ENCODE data around the gene FAM117B. TPM values are rescaled to one million over a fixed set of nuclear protein-coding genes. Genes with fewer than 3 reads are reported as not detected.

FAM117B gene
- total and polyA plus RNA-seq, 2 of the 8 experiments (the other 6 are each of a cell fraction or from before 2014, with no cell fraction given), result 3.9 to 22.6 TPM

DNA sequence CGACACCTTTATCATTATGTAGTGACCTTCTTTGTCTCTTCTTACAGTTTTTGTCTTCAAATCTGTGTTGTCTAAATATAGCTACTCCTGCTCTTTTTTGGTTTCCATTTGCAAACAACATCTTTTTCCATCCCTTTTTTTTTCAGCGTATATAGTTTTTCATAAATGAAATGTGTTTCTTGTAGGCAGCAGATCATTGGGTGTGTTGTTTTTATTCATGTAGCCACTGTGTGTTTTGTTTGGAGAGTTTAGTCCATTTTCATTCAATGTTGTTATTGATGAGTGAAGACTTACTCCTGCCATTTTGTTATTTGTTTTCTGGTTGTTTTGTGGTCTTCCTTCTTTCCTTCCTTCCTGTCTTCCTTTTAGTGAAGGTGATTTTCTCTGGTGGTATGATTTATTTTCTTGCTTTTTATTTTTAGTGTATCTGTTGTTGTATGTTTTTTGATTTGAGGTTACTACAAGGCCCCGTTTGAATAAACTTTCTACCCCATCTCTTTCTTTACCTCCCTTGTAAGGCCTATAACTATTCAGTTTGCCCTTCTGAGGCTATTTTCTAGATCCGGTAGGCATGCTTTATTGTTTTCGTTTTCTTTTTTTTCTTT, 81.4 kb downstream of the FAM117B start:
- H2BK5ac ChIP-seq (ENCODE audit: low read depth, low read length), result no peak overlapping the region
- no peaks in the 10 kb centered on the region; the same call in 1 of the 2 replicates for H3K79me1 ChIP-seq (ENCODE audit: low read depth, low read length)
- no peak overlapping the region for H4K5ac ChIP-seq (ENCODE audit: insufficient read length, low read depth, low read length)
- H2BK15ac ChIP-seq (ENCODE audit: low read length), result no peak overlapping the region
- no peaks in the 10 kb centered on the region for H3K27me3 ChIP-seq (replicated peaks in 1 of 4; ENCODE audit: control insufficient read depth in 3 of 4, extremely low read depth in 1 of 4, insufficient read depth in 3 of 4, low read length in 3 of 4)
- H3K23me2 ChIP-seq (ENCODE audit: low read depth, low read length), result no peaks in the 10 kb centered on the region
- FAIRE-seq (no peak), DNase-seq (ENCODE audit: low read depth in 1 of 2, low spot score in 2 of 2) (no peak)
- H3K23ac ChIP-seq (ENCODE audit: insufficient read length), result no peak overlapping the region
- H3K14ac ChIP-seq (ENCODE audit: insufficient read length), result no peak overlapping the region
- H2BK120ac ChIP-seq (replicated peaks; ENCODE audit: low read depth, low read length), result no peak overlapping the region
- H3K18ac ChIP-seq (ENCODE audit: extremely low read depth, low read length), result no peak overlapping the region
- no peak overlapping the region for H3K56ac ChIP-seq (replicated peaks; ENCODE audit: insufficient read length, low read depth, low read length)
- H3K79me2 ChIP-seq (ENCODE audit: control insufficient read depth in 1 of 2, insufficient read depth in 2 of 2, low read length in 2 of 2), result peaks cover 5 to 54% of the 10 kb centered on the region in 2 experiments
- peaks cover 4 to 10% of the 10 kb centered on the region in 2 experiments; a peak in 1 of 4 replicates for H3K9me3 ChIP-seq (ENCODE audit: insufficient read depth in 2 of 2, low read depth in 1 of 2, low read length in 1 of 2)
- no peak overlapping the region for H2BK12ac ChIP-seq (ENCODE audit: low read depth, low read length)
- WGBS, 2 experiments (ENCODE audit: extremely low coverage in 1 of 2, insufficient coverage in 1 of 2, insufficient read length in 1 of 2, insufficient replicate concordance in 2 of 2, low coverage in 1 of 2, low lambda C conversion rate in 2 of 2, missing lambda C conversion rate in 1 of 2), result 91% methylated on average over 5 of the region's 5 CpGs; no CpG with 5 or more reads in 1 of the 2 experiments
- no peak overlapping the region for H2AFZ ChIP-seq (ENCODE audit: low read length)
- H4K20me1 ChIP-seq (replicated peaks in 1 of 2; ENCODE audit: control insufficient read depth in 1 of 2, insufficient read depth in 2 of 2, low read length in 2 of 2), result no peaks in the 10 kb centered on the region
- POLR2A ChIA-PET (ENCODE audit: partially characterized antibody), result no interaction called here
- no peaks in the 10 kb centered on the region for H3K4me1 ChIP-seq (replicated peaks in 1 of 4; ENCODE audit: control insufficient read depth in 3 of 4, insufficient read depth in 4 of 4, low read length in 3 of 4)
- H2AK5ac ChIP-seq (ENCODE audit: low read depth, low read length), result no peak overlapping the region
- H3K9ac ChIP-seq (replicated peaks in 1 of 4; ENCODE audit: extremely low read depth in 1 of 4, low read depth in 3 of 4, low read length in 3 of 4), result no peak overlapping the region
- H3K4me3 ChIP-seq (ENCODE audit: extremely low read depth in 1 of 4, insufficient read depth in 2 of 4, low read depth in 3 of 4, low read length in 4 of 4), result no peak overlapping the region
- H4K8ac ChIP-seq (ENCODE audit: extremely low read depth, insufficient read depth, low read length), result no peak overlapping the region
- H3K4me2 ChIP-seq (ENCODE audit: insufficient read depth in 1 of 2, low read depth in 2 of 2, low read length in 2 of 2), result no peak overlapping the region
- no peak overlapping the region for H4K91ac ChIP-seq (replicated peaks; ENCODE audit: insufficient read length, low read length)
- H3K36me3 ChIP-seq (ENCODE audit: control insufficient read depth in 2 of 4, insufficient read depth in 4 of 4, low read length in 3 of 4), result no peaks in the 10 kb centered on the region
- no peak overlapping the region for H2BK20ac ChIP-seq (ENCODE audit: low read length)
- H3K27ac ChIP-seq (ENCODE audit: low read depth, low read length), result no peak overlapping the region
- no peak overlapping the region for H3K4ac ChIP-seq (replicated peaks; ENCODE audit: insufficient read length, low read depth, low read length)
- CTCF ChIA-PET (ENCODE audit: partially characterized antibody), result interaction anchor here (0.6 to 1.5 kb wide), 3 partner anchors 51 to 512 kb away, joined by 3 to 5 read pairs (median 3); no protein-coding TSS in a partner anchor
- TF ChIP-seq GTF2F1 (IDR thresholded peaks at IDR 0.05; ENCODE audit: borderline replicate concordance, low read depth, low read length), result no peak
- no peak for TF ChIP-seq BCL11A (IDR thresholded peaks at IDR 0.05; ENCODE audit: low read depth in 2 of 2, low read length in 2 of 2)
- TF ChIP-seq MAFK (IDR thresholded peaks at IDR 0.05; ENCODE audit: low read depth, low read length), result no peak
- no peak for TF ChIP-seq MAX (IDR thresholded peaks at IDR 0.05)
- TF ChIP-seq SP4 (IDR thresholded peaks at IDR 0.05; ENCODE audit: low read length), result no peak
- TF ChIP-seq KDM4A (IDR thresholded peaks at IDR 0.05; ENCODE audit: low read depth, low read length, severe bottlenecking), result no peak
- no peak for TF ChIP-seq CEBPB (IDR thresholded peaks at IDR 0.05; ENCODE audit: low read depth, low read length)
- no peak for TF ChIP-seq HDAC6 (IDR thresholded peaks at IDR 0.05; ENCODE audit: low read depth, low read length)
- TF ChIP-seq SP1 (IDR thresholded peaks at IDR 0.05; ENCODE audit: low read depth, low read length), result no peak
- no peak for TF ChIP-seq E2F6 (IDR thresholded peaks at IDR 0.05)
- TF ChIP-seq TAF7 (optimal IDR thresholded peaks at IDR 0.05; ENCODE audit: borderline replicate concordance, low read depth, low read length), result no peak
- TF ChIP-seq CBX5 (IDR thresholded peaks at IDR 0.05; ENCODE audit: low read depth, low read length), result no peak
- TF ChIP-seq SUZ12 (IDR thresholded peaks at IDR 0.05; ENCODE audit: low read length), result no peak

Measured in H1 (cell line).